ENCODE data around the gene NUBP2.

Gene NUBP2

DNA sequence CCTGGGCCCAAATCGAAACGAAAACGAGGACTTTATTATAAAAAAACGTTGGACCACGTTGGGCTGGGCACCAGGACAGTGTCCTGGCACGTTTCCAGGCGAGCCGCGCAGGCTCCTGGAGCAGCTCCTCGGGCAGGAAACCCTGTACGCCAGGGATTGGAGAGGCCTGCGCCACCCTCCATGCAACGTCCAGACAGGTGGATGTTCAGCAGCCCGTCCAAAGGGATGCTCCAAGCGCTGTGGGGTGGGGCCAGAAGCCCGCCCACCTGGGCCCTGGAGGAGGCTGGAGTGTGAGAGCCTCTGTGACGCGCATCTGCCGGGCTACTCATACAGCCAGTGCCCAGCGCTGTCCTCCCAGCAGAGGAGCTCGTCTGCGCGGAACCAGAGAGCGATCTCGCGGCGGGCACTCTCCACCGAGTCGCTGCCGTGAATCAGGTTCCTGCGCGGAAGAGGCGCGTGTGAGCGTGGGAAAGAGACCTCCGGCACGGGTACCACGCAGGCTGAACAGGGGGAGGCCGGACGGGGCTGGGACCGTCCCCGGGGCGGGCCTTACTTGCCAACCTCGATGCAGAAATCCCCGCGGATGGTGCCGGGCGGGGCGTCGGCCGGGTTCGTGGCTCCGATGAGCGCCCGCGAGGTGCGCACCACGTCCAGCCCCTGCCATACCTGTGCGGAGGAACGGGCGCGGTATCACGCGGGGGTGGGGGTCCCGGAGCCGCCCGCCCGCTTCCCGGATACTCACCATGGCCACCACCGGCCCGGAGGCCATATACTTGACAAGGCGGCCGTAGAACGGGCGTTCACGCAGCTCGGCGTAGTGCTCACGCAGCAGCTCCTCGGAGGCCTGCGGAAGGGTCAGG lies 12.2 kb upstream of the NUBP2 start:
- peak; percentile 43 to 48 for DNase-seq (ENCODE audit: low read depth in 1 of 2, low spot score in 1 of 2)
- no peak for TF ChIP-seq JUND (IDR thresholded peaks at IDR 0.05; ENCODE audit: low read depth)
- in situ Hi-C loops (cut with HindIII; ENCODE audit: low pct_unique_long_range_greater_than_20kb, low sequenced_read_pairs): no loop called here

DNA sequence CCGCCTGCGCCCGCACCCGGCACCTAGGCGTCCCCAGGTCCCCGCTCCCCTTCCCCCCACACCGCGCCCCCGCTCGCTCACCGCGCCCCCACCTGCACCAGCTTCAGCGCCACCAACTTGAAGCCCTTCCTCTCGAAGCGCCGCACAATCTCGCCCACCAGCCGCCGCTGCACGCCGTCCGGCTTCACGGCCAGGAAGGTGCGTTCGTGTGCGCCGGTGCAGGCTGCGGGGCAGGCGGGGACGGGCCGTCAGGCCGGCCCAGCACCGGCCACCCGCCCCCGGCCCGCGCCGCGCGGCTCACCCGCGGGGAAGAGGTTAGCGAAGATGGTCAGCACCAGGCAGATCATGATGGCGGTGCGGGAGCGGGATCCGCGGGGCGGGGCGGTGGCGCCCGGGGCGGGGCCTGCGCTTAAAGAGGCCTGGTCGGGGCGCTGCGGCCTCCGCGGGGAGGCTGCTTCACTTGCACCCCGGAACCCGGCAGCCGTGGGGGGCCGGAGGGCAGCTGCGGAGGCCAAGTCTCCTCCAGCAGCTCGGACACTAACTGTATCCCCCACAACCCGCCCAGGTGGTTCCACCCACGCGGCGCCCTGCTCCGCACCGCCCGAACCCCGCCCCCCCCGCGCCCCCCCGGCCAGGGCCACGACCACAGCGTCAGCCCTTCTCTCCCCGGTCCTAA lies 11.4 kb upstream of the NUBP2 start, which contains the start of gene NME3:
TSS of gene NME3 (minus strand) at position 356 of the 676 bp plus-strand sequence. CDS start at position 347, 9 bp downstream.
- DNase-seq (ENCODE audit: low read depth in 1 of 2, low spot score in 1 of 2): peak; percentile 77 to 88
- TF ChIP-seq JUND (IDR thresholded peaks at IDR 0.05; ENCODE audit: low read depth): no peak
- in situ Hi-C loops (cut with HindIII; ENCODE audit: low pct_unique_long_range_greater_than_20kb, low sequenced_read_pairs): no loop called here

DNA sequence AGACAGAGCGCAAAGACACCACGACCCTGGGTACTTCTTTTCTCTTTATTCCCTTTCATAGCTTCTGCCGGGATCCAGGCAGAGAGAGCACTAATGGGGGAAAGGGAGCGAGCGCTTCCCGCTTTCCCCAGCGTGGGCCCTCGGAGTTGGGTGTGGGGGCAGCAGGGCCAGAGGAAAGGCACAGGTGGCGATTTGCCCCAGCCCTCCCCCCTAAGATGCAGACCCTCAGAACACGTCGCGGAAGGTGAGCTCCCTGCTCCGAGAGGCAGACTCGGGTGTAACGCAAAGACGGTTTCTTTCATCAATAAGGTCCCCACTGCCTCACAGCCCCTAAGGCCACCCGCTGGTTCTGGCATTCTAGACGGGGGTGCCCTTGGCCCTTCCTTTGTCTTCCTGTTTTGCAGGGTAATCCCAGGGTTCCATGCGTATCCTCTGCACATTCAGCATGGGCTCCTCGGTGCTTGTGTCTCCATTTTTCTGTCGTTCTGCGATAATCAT lies 10.8 kb upstream of the NUBP2 start:
- in situ Hi-C loops (cut with HindIII; ENCODE audit: low pct_unique_long_range_greater_than_20kb, low sequenced_read_pairs): no loop called here
- DNase-seq (ENCODE audit: low read depth in 1 of 2, low spot score in 1 of 2): no peak
- no peak for TF ChIP-seq JUND (IDR thresholded peaks at IDR 0.05; ENCODE audit: low read depth)

DNA sequence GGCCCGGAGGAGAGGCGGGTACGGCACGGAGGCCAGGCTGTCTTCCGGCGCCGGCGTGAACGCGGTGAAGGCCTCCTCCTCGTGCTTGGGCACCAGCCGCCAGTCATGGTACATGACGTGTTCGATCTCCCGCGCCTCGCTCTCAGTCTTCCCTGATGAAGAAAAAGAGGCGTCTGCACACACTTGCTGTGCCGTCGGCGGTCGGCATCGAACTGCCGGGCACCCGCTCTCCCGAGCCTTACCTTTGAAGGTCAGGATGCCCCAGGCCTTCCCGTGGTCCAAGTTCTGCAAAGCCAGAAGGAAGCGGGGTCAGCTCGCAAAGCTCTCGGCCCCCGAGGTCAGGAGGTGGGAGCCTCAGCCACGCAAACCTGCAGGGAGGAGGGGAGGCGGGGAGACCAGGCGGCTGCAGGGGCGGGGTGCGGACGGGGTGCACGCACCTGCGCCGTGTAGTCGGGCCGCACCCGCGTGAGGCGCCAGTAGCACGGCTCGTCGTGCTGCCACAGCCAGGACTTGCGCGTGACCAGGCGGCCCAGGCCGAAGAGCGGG lies 10.3 kb upstream of the NUBP2 start, which contains the start of gene EME2:
TSS of gene EME2 (plus strand) at position 449 of the 546 bp plus-strand sequence. CDS start 418 bp downstream, outside the sequence.
- TF ChIP-seq JUND (IDR thresholded peaks at IDR 0.05; ENCODE audit: low read depth): no peak
- peak in 1 of 2 experiments; percentile 36 for DNase-seq (ENCODE audit: low read depth in 1 of 2, low spot score in 1 of 2)
- in situ Hi-C loops (cut with HindIII; ENCODE audit: low pct_unique_long_range_greater_than_20kb, low sequenced_read_pairs): no loop called here

DNA sequence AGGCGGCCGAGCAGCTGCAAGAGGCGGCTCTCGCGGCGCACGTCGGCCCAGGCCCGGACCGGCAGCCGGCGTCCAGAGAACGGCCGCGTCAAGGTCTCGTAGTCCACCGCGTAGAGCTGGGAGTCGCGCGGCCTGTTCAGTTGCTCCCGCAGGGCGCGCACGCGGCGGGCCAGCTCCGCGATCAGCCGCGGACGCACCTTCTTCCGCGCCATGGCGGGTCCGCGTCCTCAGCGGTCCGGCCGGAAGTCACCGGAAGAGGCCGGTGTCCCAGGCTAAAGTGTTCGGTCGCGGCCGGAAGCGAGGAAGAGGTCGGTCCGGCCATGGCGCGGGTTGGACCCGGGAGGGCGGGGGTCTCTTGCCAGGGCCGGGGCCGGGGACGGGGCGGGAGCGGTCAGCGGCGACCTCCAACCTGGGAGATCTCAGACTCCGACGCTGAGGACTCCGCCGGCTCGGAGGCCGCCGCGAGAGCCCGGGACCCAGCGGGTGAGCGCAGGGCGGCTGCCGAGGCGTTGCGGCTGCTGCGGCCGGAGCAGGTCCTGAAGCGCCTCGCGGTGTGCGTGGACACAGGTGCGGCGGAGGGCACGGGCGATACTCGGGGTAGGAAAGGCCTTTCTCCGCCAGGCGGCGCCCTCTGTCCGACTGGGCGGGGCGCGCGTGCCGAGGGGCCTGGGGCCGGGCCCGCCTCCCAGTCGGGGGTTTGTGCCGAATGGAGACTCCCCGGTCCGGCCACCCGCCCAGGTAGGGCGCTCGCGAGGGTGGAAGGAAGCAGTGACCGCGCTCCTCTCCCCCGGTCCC lies 9.7 kb upstream of the NUBP2 start, which contains the start of gene MRPS34:
TSS of gene MRPS34 (minus strand) at position 227 of the 795 bp plus-strand sequence. CDS start at position 212, 15 bp downstream.
- DNase-seq (ENCODE audit: low read depth in 1 of 2, low spot score in 1 of 2): peak; percentile 75 to 91
- in situ Hi-C loops (cut with HindIII; ENCODE audit: low pct_unique_long_range_greater_than_20kb, low sequenced_read_pairs): no loop called here
- TF ChIP-seq JUND (IDR thresholded peaks at IDR 0.05; ENCODE audit: low read depth): no peak

DNA sequence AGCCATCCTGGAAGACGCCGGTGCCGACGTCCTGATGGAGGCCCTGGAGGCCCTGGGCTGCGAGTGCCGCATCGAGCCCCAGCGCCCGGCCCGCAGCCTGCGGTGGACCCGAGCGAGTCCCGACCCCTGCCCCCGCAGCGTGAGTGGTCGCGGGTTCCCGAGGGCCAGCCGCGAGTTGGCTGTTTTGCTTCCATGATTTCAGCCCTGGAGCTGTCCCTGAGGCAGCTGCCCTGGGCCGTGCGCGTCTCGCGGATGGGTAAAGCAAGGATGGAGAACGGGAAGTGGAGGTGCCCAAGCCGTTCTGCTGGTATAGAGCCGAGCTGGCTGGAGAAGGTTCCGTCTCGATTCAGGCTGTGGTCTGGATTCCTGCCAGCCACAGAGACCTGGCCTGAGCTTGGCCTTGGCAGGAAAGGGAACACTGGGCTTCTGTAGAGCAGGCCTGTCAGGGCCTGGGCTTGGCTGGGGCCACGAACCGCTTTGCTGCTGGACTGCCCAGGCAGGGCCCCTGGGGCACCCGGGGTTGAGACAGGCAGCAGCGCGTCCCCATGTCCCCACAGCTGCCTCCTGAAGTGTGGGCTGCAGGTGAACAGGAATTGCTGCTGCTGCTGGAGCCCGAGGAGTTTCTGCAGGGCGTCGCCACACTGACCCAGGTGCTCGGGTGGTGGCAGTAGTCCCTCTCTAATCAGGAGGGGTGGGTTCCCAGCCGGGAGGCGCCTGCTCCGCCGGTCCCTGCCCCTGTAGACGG lies 8.9 kb upstream of the NUBP2 start:
- DNase-seq (ENCODE audit: low read depth in 1 of 2, low spot score in 1 of 2): peak; percentile 65 to 85
- in situ Hi-C loops (cut with HindIII; ENCODE audit: low pct_unique_long_range_greater_than_20kb, low sequenced_read_pairs): no loop called here
- TF ChIP-seq JUND (IDR thresholded peaks at IDR 0.05; ENCODE audit: low read depth): no peak

DNA sequence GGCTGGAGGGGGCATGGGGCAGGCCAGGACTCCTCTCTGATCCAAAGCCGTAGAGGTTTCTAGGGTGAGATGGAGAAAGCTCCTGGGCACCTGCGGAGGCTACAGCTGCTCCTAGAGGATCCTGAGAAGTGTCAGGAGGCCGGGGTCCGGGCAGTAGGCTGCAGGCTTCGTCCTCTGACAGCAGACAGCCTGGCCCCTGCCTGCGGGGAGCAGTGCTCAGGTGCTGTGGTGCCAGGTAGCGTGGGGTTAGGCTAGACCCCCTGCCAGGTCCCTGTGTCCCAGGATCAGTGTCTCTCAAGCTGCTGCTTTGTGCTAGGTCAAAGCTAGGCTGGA lies 8.3 kb upstream of the NUBP2 start:
- DNase-seq (ENCODE audit: low read depth in 1 of 2, low spot score in 1 of 2): no peak
- in situ Hi-C loops (cut with HindIII; ENCODE audit: low pct_unique_long_range_greater_than_20kb, low sequenced_read_pairs): no loop called here
- no peak for TF ChIP-seq JUND (IDR thresholded peaks at IDR 0.05; ENCODE audit: low read depth)

DNA sequence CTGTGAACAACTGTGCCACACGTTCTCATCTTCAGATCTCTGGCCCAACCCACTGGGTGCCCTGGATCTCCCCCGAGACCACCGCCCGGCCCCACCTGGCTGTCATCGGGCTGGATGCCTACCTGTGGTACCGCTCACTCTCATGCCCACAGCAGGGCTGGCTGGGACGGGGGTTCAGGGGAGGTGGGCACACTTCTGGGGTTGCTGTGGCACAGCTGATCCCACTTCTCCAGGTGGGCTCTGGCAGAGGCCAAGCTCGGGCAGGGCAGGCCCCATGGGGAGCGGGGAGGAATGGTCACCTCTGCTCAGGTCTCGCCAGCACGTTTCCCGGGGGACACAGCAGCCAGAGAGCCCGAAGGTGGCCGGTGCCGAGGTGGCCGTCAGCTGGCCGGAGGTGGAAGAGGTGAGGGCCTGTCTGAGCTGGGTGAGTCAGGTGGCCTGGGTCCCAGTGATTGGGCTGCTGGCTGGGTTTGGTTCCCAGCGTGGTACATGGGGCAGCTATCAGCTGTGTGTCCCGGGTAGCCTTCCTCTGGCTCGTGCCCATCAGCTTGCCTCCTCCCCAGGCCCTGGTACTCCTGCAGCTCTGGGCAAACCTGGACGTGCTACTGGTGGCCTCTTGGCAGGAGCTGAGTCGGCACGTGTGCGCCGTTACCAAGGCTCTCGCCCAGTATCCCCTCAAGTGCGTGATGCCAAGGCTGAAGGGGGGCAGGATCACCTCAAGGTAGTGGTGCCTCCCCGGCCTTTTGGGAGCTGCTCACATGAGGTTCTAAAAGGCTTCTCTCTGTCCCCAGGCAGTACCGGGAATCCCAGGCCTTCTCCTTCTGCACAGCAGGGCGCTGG lies 7.5 kb upstream of the NUBP2 start:
- DNase-seq (ENCODE audit: low read depth in 1 of 2, low spot score in 1 of 2): no peak
- no peak for TF ChIP-seq JUND (IDR thresholded peaks at IDR 0.05; ENCODE audit: low read depth)
- in situ Hi-C loops (cut with HindIII; ENCODE audit: low pct_unique_long_range_greater_than_20kb, low sequenced_read_pairs): no loop called here

DNA sequence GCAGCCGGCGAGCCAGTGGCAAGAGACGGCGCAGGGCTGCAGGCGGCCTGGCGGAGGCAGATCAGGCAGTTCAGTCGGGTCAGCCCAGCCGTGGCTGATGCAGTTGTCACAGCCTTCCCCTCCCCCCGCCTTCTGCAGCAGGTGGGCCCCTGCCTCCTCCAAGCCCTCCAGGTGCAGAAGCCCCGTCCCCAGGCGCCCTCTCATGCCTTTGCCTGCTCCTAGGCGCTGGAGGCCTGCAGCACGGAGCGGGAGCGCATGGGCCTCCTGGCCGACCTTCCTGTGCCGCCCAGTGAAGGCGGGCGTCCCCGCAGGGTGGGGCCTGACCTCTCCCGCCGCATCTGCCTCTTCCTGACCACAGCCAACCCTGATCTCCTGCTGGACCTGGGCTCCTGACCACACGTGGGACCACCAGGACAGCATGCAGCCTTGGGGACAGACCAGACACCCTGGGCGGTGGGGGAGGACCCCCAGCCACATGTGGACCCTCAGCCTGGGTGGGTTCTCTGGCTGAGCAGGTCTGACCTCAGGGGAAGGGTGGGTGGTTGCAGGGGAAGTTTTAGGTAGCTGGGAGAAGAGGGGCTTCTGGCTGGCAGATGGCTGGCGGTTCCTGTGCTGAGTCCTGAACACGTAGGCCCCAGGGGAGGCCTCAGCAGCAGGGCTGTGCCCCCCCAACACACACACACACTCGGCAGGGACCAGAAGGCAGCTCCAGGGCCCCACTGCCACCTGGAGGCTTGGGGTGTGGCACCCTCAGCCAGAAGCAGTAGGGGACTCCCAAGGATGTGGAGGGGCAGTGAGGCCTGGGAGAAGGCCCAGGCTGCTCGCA lies 6.7 kb upstream of the NUBP2 start:
- in situ Hi-C loops (cut with HindIII; ENCODE audit: low pct_unique_long_range_greater_than_20kb, low sequenced_read_pairs): no loop called here
- no peak for TF ChIP-seq JUND (IDR thresholded peaks at IDR 0.05; ENCODE audit: low read depth)
- DNase-seq (ENCODE audit: low read depth in 1 of 2, low spot score in 1 of 2): no peak

DNA sequence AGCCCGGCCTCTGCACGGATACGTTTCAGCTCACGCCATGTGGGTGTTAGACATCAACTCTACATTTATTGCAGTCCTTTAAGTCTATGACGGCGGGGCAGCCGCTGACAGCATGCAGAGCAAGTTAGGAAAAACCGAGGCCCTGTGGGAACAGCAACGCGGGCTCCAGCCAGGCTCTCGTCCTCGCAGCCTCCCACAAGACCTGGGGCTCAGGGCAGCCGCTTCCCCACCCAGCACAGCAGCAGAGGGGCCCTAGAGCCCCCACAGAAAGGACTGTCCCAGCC lies 6.1 kb upstream of the NUBP2 start:
- in situ Hi-C loops (cut with HindIII; ENCODE audit: low pct_unique_long_range_greater_than_20kb, low sequenced_read_pairs): no loop called here
- DNase-seq (ENCODE audit: low read depth in 1 of 2, low spot score in 1 of 2): no peak
- TF ChIP-seq JUND (IDR thresholded peaks at IDR 0.05; ENCODE audit: low read depth): no peak
